ENCODE measurements around the gene MAGI2. TPM values are rescaled to one million over a fixed set of nuclear protein-coding genes. Genes with fewer than 3 reads are reported as not detected.

The MAGI2 gene
- total and polyA plus RNA-seq, 2 donors (not counting 3 experiments of a cell fraction or from before 2014, with no cell fraction given): 0.28 to 6.0 TPM

DNA sequence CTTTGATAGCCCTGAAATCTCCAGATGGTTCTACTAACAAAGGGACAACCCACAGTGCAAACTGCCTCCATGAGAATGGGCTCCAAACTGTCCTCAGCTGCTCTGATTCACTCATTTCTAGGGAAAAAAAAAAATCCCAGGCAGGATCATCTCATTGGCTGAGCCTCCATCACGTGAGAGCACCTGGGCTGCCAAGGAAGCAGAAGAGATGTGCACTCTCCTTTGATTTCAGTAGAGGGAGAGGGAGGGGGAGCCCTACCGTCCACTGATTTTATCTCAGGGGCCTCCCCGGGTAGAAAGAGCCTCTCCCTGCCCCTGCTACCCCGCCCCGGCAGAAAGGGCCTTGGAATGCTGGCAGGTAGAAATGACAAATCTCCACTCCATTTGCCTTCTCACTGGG, 929.5 kb downstream of the MAGI2 start:
- Histone ChIP-seq H3K36me3 (ENCODE audit: control insufficient read depth in 2 of 2, extremely low read depth in 1 of 2, insufficient read depth in 2 of 2, low read length in 2 of 2) (no peaks in the 10 kb centered on the region), H4K20me1 (replicated peaks; ENCODE audit: control insufficient read depth, extremely low read depth, insufficient read depth, low read length) (no peaks in the 10 kb centered on the region), H3K79me2 (ENCODE audit: control insufficient read depth, insufficient read depth, low read length) (no peaks in the 10 kb centered on the region), H3K9me1 (replicated peaks; ENCODE audit: control insufficient read depth, extremely low read depth, insufficient read depth, low read length) (no peaks in the 10 kb centered on the region), H3K9me3 (replicated peaks; ENCODE audit: control insufficient read depth, insufficient read depth, low read length) (no peaks in the 10 kb centered on the region), H3K27ac (ENCODE audit: insufficient read depth, low read depth, low read length) (no peak overlapping the region), H2AFZ (ENCODE audit: low read depth, low read length) (no peak overlapping the region), H3K27me3 (ENCODE audit: control insufficient read depth in 2 of 2, insufficient read depth in 2 of 2, low read length in 2 of 2) (no peaks in the 10 kb centered on the region), H3K4me2 (ENCODE audit: insufficient read depth, low read length) (no peak overlapping the region), H3K4me1 (ENCODE audit: control insufficient read depth, extremely low read depth, insufficient read depth, low read length) (no peaks in the 10 kb centered on the region), H3K4me3 (replicated peaks in 1 of 3; ENCODE audit: insufficient read depth in 1 of 3, low read depth in 1 of 3, low read length in 3 of 3) (no peak overlapping the region), H3K9ac (replicated peaks; ENCODE audit: extremely low read depth, insufficient read depth, low read length) (no peak overlapping the region)
- no peak for FAIRE-seq
- no peak for TF ChIP-seq FOS (IDR thresholded peaks at IDR 0.05; ENCODE audit: borderline replicate concordance, insufficient read depth, low read length)
- TF ChIP-seq GATA2 (IDR thresholded peaks at IDR 0.05; ENCODE audit: insufficient read depth, insufficient read length, low read depth, low read length): no peak
- TF ChIP-seq MYC (IDR thresholded peaks at IDR 0.05; ENCODE audit: low read depth, low read length): no peak
- no peak for TF ChIP-seq JUN (IDR thresholded peaks at IDR 0.05; ENCODE audit: borderline replicate concordance, insufficient read depth, insufficient read length, low read depth)
- TF ChIP-seq, protein P1, sequence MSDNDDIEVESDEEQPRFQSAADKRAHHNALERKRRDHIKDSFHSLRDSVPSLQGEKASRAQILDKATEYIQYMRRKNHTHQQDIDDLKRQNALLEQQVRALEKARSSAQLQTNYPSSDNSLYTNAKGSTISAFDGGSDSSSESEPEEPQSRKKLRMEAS (IDR thresholded peaks at IDR 0.05; ENCODE audit: insufficient read depth, insufficient read length): no peak
- TF ChIP-seq EZH2 (IDR thresholded peaks at IDR 0.05; ENCODE audit: borderline replicate concordance, low read depth, low read length, severe bottlenecking): no peak
- TF ChIP-seq POLR2AphosphoS5 (IDR thresholded peaks at IDR 0.05; ENCODE audit: insufficient read depth, low read depth, low read length): no peak
- TF ChIP-seq, protein P2, sequence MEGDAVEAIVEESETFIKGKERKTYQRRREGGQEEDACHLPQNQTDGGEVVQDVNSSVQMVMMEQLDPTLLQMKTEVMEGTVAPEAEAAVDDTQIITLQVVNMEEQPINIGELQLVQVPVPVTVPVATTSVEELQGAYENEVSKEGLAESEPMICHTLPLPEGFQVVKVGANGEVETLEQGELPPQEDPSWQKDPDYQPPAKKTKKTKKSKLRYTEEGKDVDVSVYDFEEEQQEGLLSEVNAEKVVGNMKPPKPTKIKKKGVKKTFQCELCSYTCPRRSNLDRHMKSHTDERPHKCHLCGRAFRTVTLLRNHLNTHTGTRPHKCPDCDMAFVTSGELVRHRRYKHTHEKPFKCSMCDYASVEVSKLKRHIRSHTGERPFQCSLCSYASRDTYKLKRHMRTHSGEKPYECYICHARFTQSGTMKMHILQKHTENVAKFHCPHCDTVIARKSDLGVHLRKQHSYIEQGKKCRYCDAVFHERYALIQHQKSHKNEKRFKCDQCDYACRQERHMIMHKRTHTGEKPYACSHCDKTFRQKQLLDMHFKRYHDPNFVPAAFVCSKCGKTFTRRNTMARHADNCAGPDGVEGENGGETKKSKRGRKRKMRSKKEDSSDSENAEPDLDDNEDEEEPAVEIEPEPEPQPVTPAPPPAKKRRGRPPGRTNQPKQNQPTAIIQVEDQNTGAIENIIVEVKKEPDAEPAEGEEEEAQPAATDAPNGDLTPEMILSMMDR (IDR thresholded peaks at IDR 0.05; ENCODE audit: extremely low read depth in 1 of 2, insufficient read depth in 1 of 2, low read depth in 1 of 2, low read length in 2 of 2): no peak
- no peak for TF ChIP-seq POLR2A (IDR thresholded peaks at IDR 0.05; ENCODE audit: low read depth, low read length)
- intact Hi-C loops (cut with micrococcal nuclease) (no loop called here), dilution Hi-C loops (cut with MboI; ENCODE audit: extremely low pct_ligation_motif_present, low sequenced_read_pairs) (no loop called here)
- BruUV-seq (replicated peaks): no TSS peak
- ChIA-PET POLR2A (no interaction called here), CTCF (no interaction called here)
- no peak for DNase-seq (ENCODE audit: low read depth, low spot score)
